Measurements from ENCODE around the gene CYSLTR2.

The CYSLTR2 gene

GRCh38 chr13:48733739-48734335 lies 80.1 kb downstream of the CYSLTR2 start:
- TF ChIP-seq CTCF (IDR thresholded peaks at IDR 0.05; ENCODE audit: control extremely low read depth, extremely low read depth, low read depth, missing control alignments) = no peak
- CTCF ChIA-PET = interaction anchor here (0.9 to 2.8 kb wide), 8 partner anchors 9 to 547 kb away, joined by 3 to 10 read pairs (median 3); no protein-coding TSS in a partner anchor
- POLR2A ChIA-PET = no interaction called here
- DNase-seq (ENCODE audit: extremely low spot score) = no peak

- ChIA-PET CTCF (no interaction called here), POLR2A (no interaction called here)
- no peak for DNase-seq (ENCODE audit: extremely low spot score)
- TF ChIP-seq CTCF (IDR thresholded peaks at IDR 0.05; ENCODE audit: control extremely low read depth, extremely low read depth, low read depth, missing control alignments) = no peak
These were observed 81.8 kb downstream of the CYSLTR2 start for GRCh38 chr13:48735571-48735970.

- CTCF ChIA-PET = interaction anchor here (0.6 to 2.6 kb wide), 3 partner anchors 10 to 40 kb away, joined by 3 to 7 read pairs (median 3); no protein-coding TSS in a partner anchor
- POLR2A ChIA-PET = no interaction called here
- TF ChIP-seq CTCF (IDR thresholded peaks at IDR 0.05; ENCODE audit: control extremely low read depth, extremely low read depth, low read depth, missing control alignments) = no peak
- no peak for DNase-seq (ENCODE audit: extremely low spot score)
These were observed 84.0 kb downstream of the CYSLTR2 start for GRCh38 chr13:48737689-48738088.

GRCh38 chr13:48738311-48738710 lies 84.6 kb downstream of the CYSLTR2 start:
- no peak for TF ChIP-seq CTCF (IDR thresholded peaks at IDR 0.05; ENCODE audit: control extremely low read depth, extremely low read depth, low read depth, missing control alignments)
- ChIA-PET CTCF (interaction anchor here (0.6 to 2.6 kb wide), 4 partner anchors 8 to 41 kb away, joined by 3 to 8 read pairs (median 5); no protein-coding TSS in a partner anchor), POLR2A (no interaction called here)
- no peak for DNase-seq (ENCODE audit: extremely low spot score)

GRCh38 chr13:48739386-48739964 lies 85.7 kb downstream of the CYSLTR2 start:
- POLR2A ChIA-PET = no interaction called here
- CTCF ChIA-PET = interaction anchor here (1.8 to 2.4 kb wide), 3 partner anchors 9 to 30 kb away, joined by 6 to 8 read pairs (median 7); no protein-coding TSS in a partner anchor
- DNase-seq (ENCODE audit: extremely low spot score) = no peak
- no peak for TF ChIP-seq CTCF (IDR thresholded peaks at IDR 0.05; ENCODE audit: control extremely low read depth, extremely low read depth, low read depth, missing control alignments)

- ChIA-PET CTCF (interaction anchor here (0.7 to 1.9 kb wide), 4 partner anchors 8 to 28 kb away, joined by 3 to 6 read pairs (median 5); no protein-coding TSS in a partner anchor), POLR2A (no interaction called here)
- DNase-seq (ENCODE audit: extremely low spot score) = no peak
- no peak for TF ChIP-seq CTCF (IDR thresholded peaks at IDR 0.05; ENCODE audit: control extremely low read depth, extremely low read depth, low read depth, missing control alignments)
These were observed 87.6 kb downstream of the CYSLTR2 start for GRCh38 chr13:48741377-48741776.
